ENCODE measurements around the gene PXDN. TPM values are rescaled to one million over a fixed set of nuclear protein-coding genes. Genes with fewer than 3 reads are reported as not detected.

Gene PXDN
- total RNA-seq (10 to 100 TPM in 1 of 6 donors, 1 to 10 TPM in 5; 2.0 to 21.1 (median 4.6) TPM), polyA plus RNA-seq (1 to 10 TPM; 2.6 to 4.7 TPM)

GRCh38 chr2:1744446-1745170, at the start of gene PXDN:
Gene PXDN, minus strand, starts transcription at chr2:1744515. Its CDS starts 60 bp downstream, at chr2:1744455.
- no peak for TF ChIP-seq CTCF (IDR thresholded peaks at IDR 0.05)
- FAIRE-seq (no peak), ATAC-seq (peak in 3 of 4 donors; percentile 31 to 48 (median 35)), DNase-seq (peak in 2 of 6 donors; percentile 10 to 54)
- Histone ChIP-seq H3K4me3 (peak within 1 kb of the TSS; percentile 18 to 50 (median 22)), H3K36me3 (no peaks in the 10 kb centered on the region), H3K27me3 (peaks cover 0 to 6% (median 0%) of the 10 kb centered on the region in 4 donors), H3K4me1 (no peaks in the 10 kb centered on the region), H3K9me3 (no peaks in the 10 kb centered on the region), H3K27ac (peak within 1 kb of the TSS in 2 of 4 donors; percentile 59 to 63)
- intact Hi-C loops (cut with DNase I): loop anchor here in 1 of 3 donors (10.0 kb wide), 1 partner anchor 150 kb away; no protein-coding TSS in a partner anchor
- WGBS, 2 donors: 3 to 4% methylated on average over 54 to 71 of the region's 71 CpGs

GRCh38 chr2:1793868-1794445, 49.6 kb upstream of the PXDN start:
- DNase-seq: no peak
- no peaks in the 10 kb centered on the region for H3K36me3 ChIP-seq
- no peak overlapping the region for H3K27ac ChIP-seq
- H3K4me3 ChIP-seq: no peak overlapping the region
- 67 to 78% methylated on average over 18 of the region's 18 CpGs for WGBS, 2 donors
- intact Hi-C loops (cut with DNase I): no loop called here
- H3K27me3 ChIP-seq: peaks cover 0 to 7% (median 0%) of the 10 kb centered on the region in 4 donors
- no peaks in the 10 kb centered on the region for H3K4me1 ChIP-seq
- H3K9me3 ChIP-seq: no peaks in the 10 kb centered on the region
- no peak for TF ChIP-seq CTCF (IDR thresholded peaks at IDR 0.05)
- FAIRE-seq: no peak
- no peak for ATAC-seq

- intact Hi-C loops (cut with DNase I): no loop called here
- DNase-seq: no peak
- ATAC-seq: no peak
- 75 to 84% methylated on average over 23 of the region's 23 CpGs for WGBS, 2 donors
- Histone ChIP-seq H3K4me1 (no peaks in the 10 kb centered on the region), H3K27me3 (peaks cover 0 to 9% (median 0%) of the 10 kb centered on the region in 4 donors), H3K36me3 (no peaks in the 10 kb centered on the region), H3K4me3 (no peak overlapping the region), H3K9me3 (no peaks in the 10 kb centered on the region), H3K27ac (no peak overlapping the region)
- FAIRE-seq: no peak
- no peak for TF ChIP-seq CTCF (IDR thresholded peaks at IDR 0.05)
Observed at GRCh38 chr2:1793001-1793867, 48.9 kb upstream of the PXDN start.

DNA sequence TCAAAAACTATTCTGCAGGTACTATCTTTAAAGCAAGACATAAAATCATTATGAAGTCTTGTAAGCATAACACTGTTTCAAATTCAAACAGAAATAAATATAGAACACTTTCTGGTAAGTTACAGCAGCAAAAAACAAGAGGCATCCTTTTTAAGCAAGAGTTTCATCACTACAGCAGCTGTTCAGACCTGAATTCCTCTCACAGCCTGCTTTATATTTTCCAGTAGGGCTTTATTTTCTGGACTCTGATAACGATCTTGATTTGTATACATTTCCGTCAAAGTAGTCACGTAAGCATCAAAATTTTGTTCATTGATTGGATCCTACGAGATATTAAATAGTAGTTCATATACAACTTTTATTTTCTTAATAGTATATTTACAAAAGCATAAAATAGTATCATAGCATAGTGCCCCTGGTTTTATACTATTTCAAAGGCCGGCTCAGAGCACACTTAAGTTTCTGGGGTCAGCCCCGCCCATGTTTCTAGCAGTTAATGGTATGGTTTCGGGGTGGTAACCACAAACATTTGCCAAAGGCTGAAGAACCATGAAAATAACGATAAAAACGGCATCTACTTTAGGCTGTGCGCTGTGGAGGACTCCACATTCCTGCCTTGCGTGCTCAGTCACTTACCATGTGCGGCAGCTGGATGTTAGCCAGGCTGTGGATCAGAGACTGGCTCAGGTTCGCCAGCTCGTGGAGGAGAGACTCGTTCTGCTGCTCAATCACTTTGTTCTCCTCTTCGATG, 47.5 kb upstream of the PXDN start:
- DNase-seq (no peak), FAIRE-seq (no peak), ATAC-seq (peak in 1 of 4 donors; percentile 31)
- intact Hi-C loops (cut with DNase I): no loop called here
- H3K27ac ChIP-seq: no peak overlapping the region
- no peaks in the 10 kb centered on the region for H3K36me3 ChIP-seq
- H3K4me3 ChIP-seq: no peak overlapping the region
- no peaks in the 10 kb centered on the region for H3K9me3 ChIP-seq
- peaks cover 0 to 9% (median 0%) of the 10 kb centered on the region in 4 donors for H3K27me3 ChIP-seq
- H3K4me1 ChIP-seq: no peaks in the 10 kb centered on the region
- WGBS, 2 donors: 47 to 56% methylated on average over 16 of the region's 16 CpGs
- TF ChIP-seq CTCF (IDR thresholded peaks at IDR 0.05): no peak
